Lung (tissue), 12 donors: ENCODE results near the gene ARFIP1. TPM values are rescaled to one million over a fixed set of nuclear protein-coding genes. Genes with fewer than 3 reads are reported as not detected.

Experiments used
- ATAC-seq: fragments of 200-7000 bp; cut with Tn5 transposase; one replicate; pipeline ENCODE4 v1.9.1; 2020; ENCODE audit warnings: moderate number of reproducible peaks; ENCODE audit not compliant: insufficient read depth, low FRiP score
- DNase-seq, 3 donors: peaks; one replicate each; pipeline ENCODE4 v3.0.0-alpha.2; 2013 to 2017
- H3K27ac ChIP-seq, 2 donors: one replicate each; pipeline ENCODE4 v1.5.1; 2013; ENCODE audit warnings: mild to moderate bottlenecking in 2 of 2, moderate library complexity in 2 of 2, control low read depth in 1 of 2, inconsistent platforms in 1 of 2, low read depth in 1 of 2, low read length in 1 of 2
- H3K27me3 ChIP-seq, 3 donors: one replicate each; pipeline ENCODE4 v1.5.1; 2013; ENCODE audit warnings: low read length in 2 of 3; ENCODE audit not compliant: control insufficient read depth in 3 of 3, insufficient read depth in 3 of 3
- H3K36me3 ChIP-seq, 4 donors: one replicate each; pipeline ENCODE4 v1.5.1; 2013; ENCODE audit warnings: low read length in 4 of 4, mild to moderate bottlenecking in 1 of 4, moderate library complexity in 1 of 4; ENCODE audit not compliant: control insufficient read depth in 4 of 4, insufficient read depth in 4 of 4
- H3K4me1 ChIP-seq, 5 donors: one replicate each; pipeline ENCODE4 v1.5.1; 2013; ENCODE audit warnings: low read length in 5 of 5, mild to moderate bottlenecking in 2 of 5, moderate library complexity in 1 of 5; ENCODE audit not compliant: control insufficient read depth in 5 of 5, insufficient read depth in 5 of 5
- H3K4me3 ChIP-seq: one replicate; pipeline ENCODE4 v1.5.1; 2013; ENCODE audit warnings: mild to moderate bottlenecking, control low read depth, moderate library complexity
- H3K9ac ChIP-seq, 2 donors: one replicate each; pipeline ENCODE4 v1.5.1; 2013; ENCODE audit warnings: low read length in 2 of 2, control low read depth in 1 of 2; ENCODE audit not compliant: insufficient read depth in 1 of 2
- H3K9me3 ChIP-seq, 4 donors: one replicate each; pipeline ENCODE4 v1.5.1; 2013; ENCODE audit warnings: low read length in 3 of 4, mild to moderate bottlenecking in 1 of 4, moderate library complexity in 1 of 4; ENCODE audit not compliant: control insufficient read depth in 4 of 4, insufficient read depth in 3 of 4
- CTCF ChIP-seq: IDR thresholded peaks from 2 replicates; pipeline ENCODE4 v1.5.1; 2012; ENCODE audit warnings: mild to moderate bottlenecking; ENCODE audit errors: control extremely low read depth, extremely low read depth
- WGBS, 2 donors: extraction: QIAGEN DNeasy Blood & Tissue Kit; methylation state at CpG; one replicate each; pipeline ENCODE4 v1.1.7; 2013; 5-methylcytosine and 5-hydroxymethylcytosine counted together
- polyA plus RNA-seq, 2 donors: library from polyadenylated mRNA; stranded (reverse); fragments of 200-250 nt; gene quantifications; one replicate each; pipeline ENCODE4 v1.2.1, GENCODE V29; 2013
- total RNA-seq, 2 donors: library from RNA; depleted of rRNA in 1 of 2; stranded (reverse); fragments of >200 nt in 1 of 2; gene quantifications; one replicate each; pipeline ENCODE4 v1.2.1, GENCODE V29; 2014 to 2021
- donor health status: control.
- donor health status: control.
- donor health status: Bipolar disorder and iron deficiency.
- donor health status: healthy.
- donor health status: DM: yes; HTN: yes; CAD: no.

ARFIP1 gene
- total and polyA plus RNA-seq, 4 donors: 20.9 to 65.8 (median 25.1) TPM

- peak in 2 of 3 donors; percentile 31 to 40 for DNase-seq
- Histone ChIP-seq H3K27me3 (no peaks in the 10 kb centered on the region), H3K27ac (no peak overlapping the region), H3K9ac (no peak overlapping the region), H3K36me3 (no peaks in the 10 kb centered on the region), H3K4me3 (no peak overlapping the region), H3K9me3 (no peaks in the 10 kb centered on the region), H3K4me1 (peaks cover 0 to 6% (median 3%) of the 10 kb centered on the region in 5 donors)
- no peak for TF ChIP-seq CTCF
- no peak for ATAC-seq
- WGBS, 2 donors: 83 to 91% methylated on average over 3 of the region's 3 CpGs
Measured at GRCh38 chr4:152806501-152807125, 26.9 kb downstream of the ARFIP1 start.

- DNase-seq: no peak
- no peak for ATAC-seq
- no peaks in the 10 kb centered on the region for H3K36me3 ChIP-seq
- WGBS, 2 donors: 51 to 66% methylated on average over 3 of the region's 3 CpGs
- no peak for TF ChIP-seq CTCF
- no peak overlapping the region for H3K9ac ChIP-seq
- no peak overlapping the region for H3K4me3 ChIP-seq
- peaks cover 0 to 6% (median 3%) of the 10 kb centered on the region in 5 donors for H3K4me1 ChIP-seq
- H3K27me3 ChIP-seq: no peaks in the 10 kb centered on the region
- no peak overlapping the region for H3K27ac ChIP-seq
- no peaks in the 10 kb centered on the region for H3K9me3 ChIP-seq
Measured at GRCh38 chr4:152807294-152807829, 27.6 kb downstream of the ARFIP1 start.

GRCh38 chr4:152808670-152809069 is 28.9 kb downstream of the ARFIP1 start:
- DNase-seq: no peak
- WGBS, 2 donors: 93 to 94% methylated on average over 8 of the region's 8 CpGs

More at GRCh38 chr4:152808670-152809069, 28.9 kb downstream of the ARFIP1 start:
- ATAC-seq: no peak
- Histone ChIP-seq H3K27me3 (no peaks in the 10 kb centered on the region), H3K9me3 (peaks cover 0 to 2% (median 0%) of the 10 kb centered on the region in 4 donors), H3K9ac (no peak overlapping the region), H3K36me3 (no peaks in the 10 kb centered on the region), H3K4me1 (peaks cover 0 to 6% (median 3%) of the 10 kb centered on the region in 5 donors), H3K4me3 (no peak overlapping the region), H3K27ac (no peak overlapping the region)
- TF ChIP-seq CTCF: no peak
